WTC11 (cell line): ENCODE results near the gene PRKAG2. TPM values are rescaled to one million over a fixed set of nuclear protein-coding genes. Genes with fewer than 3 reads are reported as not detected.

Experiments used
- ATAC-seq: fragments of 200-7000 bp; cut with Tn5 transposase; 2 replicates; pipeline ENCODE4 v1.10.0; 2021; ENCODE audit warnings: mild to moderate bottlenecking, moderate library complexity
- CTCF ChIA-PET: fragments of 300-600 bp; sonication (Branson Sonifier 250); formaldehyde crosslinking; loops from one replicate; lab custom pipeline; 2021; ENCODE audit warnings: antibody characterized with exemption; lab: Charles Lee
- POLR2A ChIA-PET: fragments of 350-600 bp; sonication (Branson Sonifier 250); formaldehyde crosslinking; loops from one replicate; lab custom pipeline; 2021; ENCODE audit warnings: antibody characterized with exemption; lab: Charles Lee
- DNase-seq: peaks from one replicate; pipeline ENCODE4 v3.0.0; 2021; ENCODE audit warnings: low spot score
- H3K27ac Mint-ChIP-seq: 2 replicates; pipeline ENCODE4 v1.8.0; 2021; ENCODE audit warnings: mixed read lengths
- H3K27me3 Mint-ChIP-seq: 2 replicates; pipeline ENCODE4 v1.8.0; 2021; ENCODE audit warnings: low read depth, mild to moderate bottlenecking, moderate library complexity, mixed read lengths
- H3K36me3 Mint-ChIP-seq: 2 replicates; pipeline ENCODE4 v1.8.0; 2021; ENCODE audit warnings: mixed read lengths
- H3K4me1 Mint-ChIP-seq: 2 replicates; pipeline ENCODE4 v1.8.0; 2022; ENCODE audit warnings: mixed read lengths
- H3K4me3 Mint-ChIP-seq: 2 replicates; pipeline ENCODE4 v1.8.0; 2021; ENCODE audit warnings: mild to moderate bottlenecking, moderate library complexity, mixed read lengths
- H3K9me3 Mint-ChIP-seq: 2 replicates; pipeline ENCODE4 v1.8.0; 2021; ENCODE audit warnings: mixed read lengths
- AR ChIP-seq: fragments of 250-450 bp; sonication (Bioruptor Pico); IDR thresholded peaks from 2 replicates; pipeline ENCODE4 v1.9.0; 2021; ENCODE audit warnings: mild to moderate bottlenecking
- CREB1 ChIP-seq: sonication (generic); formaldehyde crosslinking; IDR thresholded peaks from 2 replicates; pipeline ENCODE4 v1.8.0; 2023; ENCODE audit warnings: mild to moderate bottlenecking, missing genetic modification reagents
- CREM ChIP-seq: sonication (generic); formaldehyde crosslinking; IDR thresholded peaks from 2 replicates; pipeline ENCODE4 v1.8.1; 2022; ENCODE audit warnings: mild to moderate bottlenecking, missing genetic modification reagents, moderate library complexity
- E2F1 ChIP-seq: sonication (generic); formaldehyde crosslinking; IDR thresholded peaks from 2 replicates; pipeline ENCODE4 v1.8.0; 2022; ENCODE audit warnings: mild to moderate bottlenecking, missing genetic modification reagents
- E2F5 ChIP-seq: sonication (generic); formaldehyde crosslinking; IDR thresholded peaks from 2 replicates; pipeline ENCODE4 v1.8.1; 2022; ENCODE audit warnings: mild to moderate bottlenecking, moderate library complexity, missing genetic modification reagents
- EMX1 ChIP-seq: fragments of 250-450 bp; sonication (Bioruptor Pico); IDR thresholded peaks from 2 replicates; pipeline ENCODE4 v1.8.0; 2021; ENCODE audit warnings: mild to moderate bottlenecking
- ERG ChIP-seq: fragments of 250-450 bp; sonication (Bioruptor Pico); IDR thresholded peaks from 2 replicates; pipeline ENCODE4 v1.8.0; 2021; ENCODE audit warnings: mild to moderate bottlenecking
- GRHL2 ChIP-seq: fragments of 250-450 bp; sonication (Bioruptor Pico); IDR thresholded peaks from 2 replicates; pipeline ENCODE4 v1.8.0; 2022; ENCODE audit warnings: mild to moderate bottlenecking, moderate library complexity; ENCODE audit not compliant: insufficient replicate concordance, severe bottlenecking
- HMGA2 ChIP-seq: fragments of 250-450 bp; sonication (Bioruptor Pico); IDR thresholded peaks from 2 replicates; pipeline ENCODE4 v1.4.0; 2021; ENCODE audit warnings: mild to moderate bottlenecking, moderate library complexity
- MYBL2 ChIP-seq: sonication (generic); formaldehyde crosslinking; IDR thresholded peaks from 2 replicates; pipeline ENCODE4 v1.8.1; 2023; ENCODE audit warnings: mild to moderate bottlenecking, moderate library complexity, missing genetic modification reagents
- NFATC4 ChIP-seq: fragments of 250-450 bp; sonication (Bioruptor Pico); IDR thresholded peaks from 2 replicates; pipeline ENCODE4 v1.9.0; 2021; ENCODE audit warnings: mild to moderate bottlenecking
- NFE2L1 ChIP-seq: sonication (generic); formaldehyde crosslinking; IDR thresholded peaks from 2 replicates; pipeline ENCODE4 v1.8.1; 2023; ENCODE audit warnings: missing genetic modification reagents
- TEAD1 ChIP-seq: sonication (generic); formaldehyde crosslinking; IDR thresholded peaks from 2 replicates; pipeline ENCODE4 v1.8.0; 2022; ENCODE audit warnings: mild to moderate bottlenecking, missing genetic modification reagents
- USF1 ChIP-seq: sonication (generic); formaldehyde crosslinking; IDR thresholded peaks from 2 replicates; pipeline ENCODE4 v1.8.0; 2022; ENCODE audit warnings: mild to moderate bottlenecking, missing genetic modification reagents
- ZNF232 ChIP-seq: sonication (generic); formaldehyde crosslinking; IDR thresholded peaks from 2 replicates; pipeline ENCODE4 v1.8.0; 2022; ENCODE audit warnings: mild to moderate bottlenecking, missing genetic modification reagents
- ZNF317 ChIP-seq: sonication (generic); formaldehyde crosslinking; IDR thresholded peaks from 2 replicates; pipeline ENCODE4 v1.8.1; 2023; ENCODE audit warnings: low read depth, mild to moderate bottlenecking, moderate library complexity, missing genetic modification reagents, borderline replicate concordance
- ZNF423 ChIP-seq: fragments of 250-450 bp; sonication (Bioruptor Pico); IDR thresholded peaks from 2 replicates; pipeline ENCODE4 v2.1.2; 2022; ENCODE audit warnings: mild to moderate bottlenecking, moderate library complexity
- ZNF425 ChIP-seq: fragments of 250-450 bp; sonication (Bioruptor Pico); conservative IDR thresholded peaks from 2 replicates; pipeline ENCODE4 v1.9.0; 2021; ENCODE audit warnings: mild to moderate bottlenecking
- total RNA-seq: library from RNA; stranded (reverse); gene quantifications from 3 replicates; pipeline ENCODE4 v1.2.3, GENCODE V29; 2021

The PRKAG2 gene
- total RNA-seq, 1 experiment from 2014 or later: 20.3 TPM

- CTCF ChIA-PET: no interaction called here
- H3K27ac Mint-ChIP-seq: no peak overlapping the region
These were observed 27.4 kb upstream of the PRKAG2 start for GRCh38 chr7:151904270-151904669.

GRCh38 chr7:151903249-151904032 lies 26.5 kb upstream of the PRKAG2 start:
- H3K9me3 Mint-ChIP-seq: peaks cover 5% of the 10 kb centered on the region; the same call in 1 of the 2 replicates
- no peak overlapping the region for H3K27ac Mint-ChIP-seq
- DNase-seq (no peak), ATAC-seq (no peak)
- H3K36me3 Mint-ChIP-seq: no peaks in the 10 kb centered on the region
- CTCF ChIA-PET: no interaction called here
- H3K4me3 Mint-ChIP-seq: no peak overlapping the region
- no peaks in the 10 kb centered on the region for H3K4me1 Mint-ChIP-seq
- POLR2A ChIA-PET: no interaction called here
- H3K27me3 Mint-ChIP-seq: no peaks in the 10 kb centered on the region; the same call in 1 of the 2 replicates
- TF ChIP-seq ZNF423 (CRISPR knock-in tag) (no peak), MYBL2 (CRISPR knock-in tag) (no peak), NFATC4 (CRISPR knock-in tag) (no peak), TEAD1 (no peak), E2F1 (CRISPR knock-in tag) (no peak), ERG (no peak), EMX1 (no peak), CREB1 (no peak), E2F5 (no peak)

More at GRCh38 chr7:151904270-151904669, 27.4 kb upstream of the PRKAG2 start:
- Mint-ChIP-seq H3K4me1 (no peaks in the 10 kb centered on the region), H3K4me3 (no peak overlapping the region), H3K36me3 (no peaks in the 10 kb centered on the region), H3K9me3 (peaks cover 5% of the 10 kb centered on the region; the same call in 1 of the 2 replicates), H3K27me3 (no peaks in the 10 kb centered on the region; the same call in 1 of the 2 replicates)
- POLR2A ChIA-PET: no interaction called here
- TF ChIP-seq ZNF425 (CRISPR knock-in tag) (no peak), NFE2L1 (CRISPR knock-in tag) (no peak), GRHL2 (no peak), HMGA2 (no peak), AR (CRISPR knock-in tag) (no peak), USF1 (CRISPR knock-in tag) (no peak), ERG (no peak), ZNF317 (CRISPR knock-in tag) (no peak), ZNF232 (CRISPR knock-in tag) (no peak), CREM (CRISPR knock-in tag) (no peak)
- ATAC-seq: no peak
- no peak for DNase-seq
